HG02852 (cell line): ENCODE data around the gene NGF.

ENCODE experiments used
- ATAC-seq: cut with Tn5 transposase; IDR thresholded peaks from one replicate; pipeline ENCODE4 v1.9.1; 2021; ENCODE audit warnings: mild to moderate bottlenecking, moderate library complexity; ENCODE audit not compliant: unreplicated experiment

The NGF gene

DNA sequence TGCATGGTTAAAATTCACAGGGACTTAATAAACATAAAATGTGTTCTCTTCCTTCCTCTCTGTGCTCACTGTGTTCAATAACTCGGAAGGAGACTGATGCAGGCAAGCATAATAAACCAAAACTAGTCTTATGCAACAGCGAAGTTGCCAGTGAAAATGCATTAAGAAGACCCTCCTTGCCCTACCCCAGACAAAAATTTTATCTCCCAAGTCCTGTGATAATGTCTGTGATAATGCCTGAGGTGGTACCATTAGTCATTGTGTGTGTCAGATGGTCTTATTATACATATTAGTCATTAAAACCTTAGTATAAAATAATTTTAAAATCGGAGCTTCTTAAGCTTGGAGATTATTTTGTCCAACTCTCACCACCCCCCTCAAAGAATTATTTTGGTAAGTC is 97.8 kb downstream of the NGF start:
- no peak for ATAC-seq

DNA sequence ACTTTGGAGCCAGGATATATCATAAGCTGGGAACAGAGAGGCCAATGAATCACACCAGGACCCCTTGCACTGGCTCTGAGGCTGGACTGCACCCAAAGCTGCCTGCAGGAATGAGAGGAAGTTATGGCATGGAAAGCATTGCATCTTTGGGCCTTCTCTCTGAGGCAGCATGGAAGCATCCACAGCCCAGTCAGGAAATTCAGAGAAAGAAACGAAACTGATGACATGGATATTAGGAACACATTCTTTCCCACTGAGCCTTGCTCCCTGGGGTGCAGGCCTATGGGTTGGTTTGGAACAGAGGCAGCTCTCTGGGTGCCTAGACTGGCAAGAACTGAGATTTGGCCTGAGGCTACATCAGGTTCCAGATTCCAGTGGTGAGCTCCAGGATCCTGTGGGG is 98.6 kb downstream of the NGF start:
- no peak for ATAC-seq

DNA sequence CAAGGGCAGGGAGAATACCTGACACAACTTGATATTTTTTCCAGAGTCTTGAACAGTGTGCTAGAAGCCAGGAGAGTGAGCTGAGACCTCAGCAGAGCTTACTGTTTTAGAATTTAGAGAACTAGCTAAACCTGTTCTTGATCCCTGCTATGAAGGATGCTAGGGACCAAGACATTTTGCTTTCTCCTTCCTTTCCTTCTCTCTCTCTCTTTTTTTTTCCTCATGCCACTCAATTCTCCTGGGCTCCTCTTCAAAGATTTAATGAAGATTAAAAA is 99.0 kb downstream of the NGF start:
- ATAC-seq: no peak

DNA sequence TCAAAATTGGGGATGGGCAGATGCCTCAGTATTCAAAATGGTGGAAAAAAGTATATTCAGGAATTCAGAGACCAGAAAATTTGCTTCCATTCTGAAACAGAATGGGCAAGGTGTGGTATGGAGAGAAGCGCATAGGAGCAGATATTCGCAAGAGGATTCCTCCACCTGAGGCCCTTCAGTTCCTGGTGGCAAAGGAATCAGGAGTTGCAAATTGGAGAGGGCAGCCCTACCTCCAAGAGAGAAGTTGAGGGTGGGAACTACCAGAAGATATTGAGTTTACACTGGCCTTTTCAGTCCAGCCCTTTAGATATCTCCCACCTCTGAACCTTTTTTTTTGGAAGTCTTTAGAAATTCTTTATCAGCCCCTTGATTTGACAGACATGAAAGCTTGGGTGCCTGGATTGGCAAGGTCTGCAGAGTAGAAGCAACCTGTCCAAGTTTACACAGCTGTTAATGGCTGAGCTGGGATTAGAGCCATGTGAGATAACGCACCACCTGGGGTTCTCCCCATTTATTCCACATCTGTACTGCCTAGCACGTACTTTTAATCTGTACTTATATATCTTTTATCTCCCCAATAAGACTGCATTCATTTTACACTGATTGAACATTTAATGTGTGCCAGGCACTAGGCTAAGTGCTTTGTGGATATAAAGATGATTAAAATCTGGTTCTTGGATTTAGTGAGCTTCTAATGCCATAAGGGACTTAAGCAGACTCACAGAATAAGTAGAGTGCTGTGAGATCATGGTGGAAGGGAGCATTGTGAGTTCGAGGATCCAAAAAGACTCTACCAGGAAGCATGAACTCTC is 99.5 kb downstream of the NGF start:
- no peak for ATAC-seq

DNA sequence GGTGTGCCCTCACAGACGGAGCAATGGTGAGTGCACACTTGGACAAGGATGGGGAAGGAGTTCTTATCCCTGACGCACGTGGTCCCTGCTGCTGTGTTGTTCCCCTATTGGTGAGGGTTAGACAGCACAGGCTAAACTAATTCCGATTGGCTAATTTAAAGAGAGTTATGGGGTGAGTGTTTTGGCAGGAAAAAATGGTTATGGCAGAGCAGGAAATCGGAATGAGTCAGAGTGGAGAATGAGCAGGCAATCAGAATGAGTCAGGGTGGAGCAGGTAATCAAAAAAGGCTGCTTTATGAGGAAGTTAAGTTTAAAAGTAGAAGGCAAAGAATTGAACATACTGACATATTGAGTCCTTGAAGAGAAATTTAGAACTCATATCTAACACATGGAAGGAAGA is 100.5 kb downstream of the NGF start:
- no peak for ATAC-seq

DNA sequence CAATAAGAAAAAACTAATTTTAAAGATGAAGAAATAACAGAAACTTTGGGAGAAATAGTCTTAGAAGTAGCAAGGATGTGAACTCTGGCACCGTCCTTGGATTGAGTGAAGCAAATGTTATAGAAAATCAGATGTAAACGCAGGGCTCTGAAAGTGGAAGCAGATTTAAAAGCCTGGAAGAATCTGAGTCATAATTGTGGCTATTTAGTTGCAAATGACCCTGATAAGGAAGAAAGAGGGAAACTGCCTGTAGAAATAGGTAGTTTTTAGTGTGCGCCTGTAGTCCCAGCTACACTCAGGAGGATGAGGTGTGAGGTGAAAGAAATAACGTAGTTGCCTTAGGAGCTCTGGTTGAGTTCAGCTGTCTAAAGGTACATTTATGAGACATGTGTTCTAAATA is 101.0 kb downstream of the NGF start:
- ATAC-seq: no peak
